HUDEP-2 (cell line): ENCODE data around the gene OSBPL2.

Source experiments
- DNase-seq, 76 experiments: peaks; one replicate each; lab custom pipeline; 2025; ENCODE audit not compliant: unreplicated experiment in 76 of 76; lab: John Stamatoyannopoulos, UW

The OSBPL2 gene

DNA sequence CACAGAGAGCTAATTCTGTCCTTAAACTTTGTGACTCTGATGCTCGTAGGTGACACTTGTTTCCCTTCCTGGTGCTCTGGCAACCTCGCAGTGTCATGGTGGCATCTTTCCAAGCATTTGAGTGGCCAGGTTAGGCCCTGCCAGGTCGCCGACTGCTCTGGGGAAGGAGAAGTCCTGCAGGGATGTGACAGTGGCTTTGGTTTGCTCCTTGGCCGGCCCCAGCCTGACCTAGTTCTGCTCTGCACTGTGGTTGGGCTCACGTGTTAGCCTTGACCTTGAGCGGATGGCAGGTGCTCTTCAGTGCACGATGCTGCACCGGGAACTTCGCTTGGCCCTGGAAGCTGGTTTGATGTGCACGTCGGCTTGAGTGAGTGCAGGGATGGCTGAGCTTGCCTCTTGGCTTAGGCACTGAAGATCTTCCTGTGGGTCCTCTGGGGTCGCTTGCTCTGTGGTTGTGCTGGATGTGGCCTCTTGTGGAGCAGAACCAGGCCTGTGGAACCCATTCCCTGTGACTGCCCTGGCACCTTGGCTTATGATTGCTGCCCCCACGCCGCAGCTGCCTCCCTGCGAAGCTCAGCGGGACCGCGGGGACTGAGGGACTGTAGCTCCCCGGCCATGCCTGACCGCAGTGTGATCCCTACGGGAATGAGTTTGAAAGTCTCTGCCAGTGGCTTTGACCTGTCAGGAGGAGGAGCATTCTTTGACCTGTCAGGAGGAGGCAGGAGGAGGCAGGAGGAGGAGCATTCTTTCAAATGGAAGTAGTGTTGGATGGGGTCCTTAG is 8.7 kb downstream of the OSBPL2 start:
- no peak for DNase-seq

DNA sequence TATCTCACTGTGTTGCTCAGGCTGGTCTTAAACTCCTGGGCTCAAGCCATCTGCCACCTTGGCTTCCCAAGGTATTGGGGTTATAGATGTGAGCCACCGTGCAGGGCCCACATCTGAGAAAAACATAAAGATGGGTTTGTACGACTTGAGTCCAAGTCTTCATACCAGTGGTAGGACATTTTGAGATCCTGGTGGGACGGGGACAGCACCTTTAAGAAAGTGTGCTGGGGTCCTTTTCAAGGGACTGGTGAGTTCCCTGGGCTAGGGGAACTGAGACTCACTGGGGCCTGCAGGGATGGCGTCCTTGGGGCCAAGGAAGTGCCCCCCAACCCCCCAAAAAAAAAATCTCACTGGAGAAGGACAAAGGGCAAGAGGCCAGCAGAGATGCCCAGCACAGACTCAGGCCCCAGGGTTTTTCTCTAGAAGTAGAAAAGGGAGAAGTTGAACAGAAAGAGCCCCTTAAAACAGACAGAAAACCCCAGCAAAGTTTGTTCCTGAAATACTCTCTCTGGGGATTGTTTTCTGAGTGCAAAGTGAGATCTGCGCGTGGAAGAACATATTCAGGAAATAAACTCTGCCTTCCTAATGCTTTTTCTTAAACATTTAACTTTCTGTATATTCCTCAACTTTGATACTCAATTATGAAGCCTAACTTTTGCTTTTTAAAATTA is 10.7 kb downstream of the OSBPL2 start:
- DNase-seq: no peak

DNA sequence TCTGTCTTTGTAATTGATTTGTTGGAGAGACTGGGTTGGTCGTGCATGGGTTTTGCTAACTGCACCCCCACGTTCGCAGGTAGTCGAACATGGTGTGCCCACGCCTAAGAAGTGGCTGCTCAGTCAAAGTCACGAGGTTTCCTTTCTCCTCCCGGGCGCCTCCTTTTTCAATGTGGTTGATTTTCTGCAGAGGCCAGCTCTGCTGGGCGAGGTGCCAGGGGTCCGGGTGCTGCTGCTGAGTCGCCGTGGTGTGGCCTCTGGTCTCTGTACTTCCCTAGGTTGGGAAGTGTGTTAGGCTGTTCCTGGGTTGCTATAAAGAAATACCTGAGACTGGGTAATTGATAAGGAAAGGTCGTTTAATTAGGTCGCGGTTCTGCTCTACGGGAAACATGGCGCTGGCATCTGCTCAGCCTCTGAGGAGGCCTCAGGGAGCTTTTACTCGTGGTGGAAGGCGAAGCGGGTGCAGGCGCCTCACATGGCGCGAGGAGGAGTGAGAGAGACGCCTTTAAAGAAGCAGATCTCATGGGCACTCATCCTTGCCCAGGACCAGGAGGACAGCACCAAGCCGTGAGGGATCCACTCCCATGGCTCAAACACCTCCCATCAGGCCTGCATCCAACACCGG is 14.1 kb downstream of the OSBPL2 start:
- peak in 60 of 76 experiments; percentile 6 to 79 (median 56) for DNase-seq

DNA sequence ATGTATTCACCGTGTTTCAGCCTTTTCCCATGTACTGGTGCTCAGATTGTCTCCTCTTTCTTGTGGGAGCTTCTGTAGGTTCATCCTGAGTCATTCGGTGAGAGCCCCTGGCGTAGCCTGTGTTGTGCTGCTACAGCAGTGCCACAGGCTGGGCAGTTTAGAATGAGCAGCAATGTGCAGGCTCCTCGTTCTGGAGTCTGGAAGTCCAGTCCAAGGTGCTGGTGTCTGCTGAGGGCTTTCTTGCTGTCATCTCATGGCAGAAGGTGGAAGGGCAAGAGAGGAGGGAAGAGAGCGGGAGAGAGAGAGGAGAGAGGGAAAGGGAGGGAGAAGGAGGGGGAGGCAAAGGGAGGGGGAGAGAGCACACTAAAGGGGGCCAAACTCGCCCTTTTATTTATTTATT is 15.1 kb downstream of the OSBPL2 start:
- DNase-seq: no peak

DNA sequence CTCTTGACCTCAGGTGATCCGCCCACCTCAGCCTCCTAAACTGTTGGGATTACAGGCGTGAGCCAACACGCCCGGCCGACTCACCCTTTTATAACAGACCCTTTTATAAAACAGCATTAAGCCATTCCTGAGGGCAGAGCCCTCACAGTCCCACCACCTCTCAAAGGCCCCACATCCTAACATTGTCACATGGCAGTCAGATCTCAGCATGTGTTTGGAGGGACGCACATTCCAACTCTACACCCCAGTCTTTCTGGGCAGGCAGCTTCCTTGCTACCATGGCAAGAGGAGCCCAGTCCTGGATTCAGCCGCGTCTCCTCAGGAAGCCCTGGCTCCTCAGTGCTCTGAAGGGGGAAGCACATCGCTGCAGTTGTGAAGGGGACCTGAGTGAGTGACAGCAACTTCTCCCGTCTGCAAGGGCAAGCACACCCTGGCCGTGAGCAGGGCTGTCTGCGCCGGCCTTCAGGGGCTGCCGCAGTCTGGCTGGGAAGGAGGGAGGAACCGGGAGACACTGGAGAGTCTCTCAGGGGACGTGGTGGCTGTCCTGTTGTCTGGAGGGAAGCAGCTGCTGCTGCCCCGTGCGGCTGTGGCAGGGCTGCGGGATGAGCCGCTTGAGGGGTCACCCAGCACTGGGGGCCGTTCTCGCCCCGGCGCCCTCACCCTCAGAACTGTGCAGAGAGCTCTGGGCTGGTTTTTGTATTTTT is 15.9 kb downstream of the OSBPL2 start:
- no peak for DNase-seq

DNA sequence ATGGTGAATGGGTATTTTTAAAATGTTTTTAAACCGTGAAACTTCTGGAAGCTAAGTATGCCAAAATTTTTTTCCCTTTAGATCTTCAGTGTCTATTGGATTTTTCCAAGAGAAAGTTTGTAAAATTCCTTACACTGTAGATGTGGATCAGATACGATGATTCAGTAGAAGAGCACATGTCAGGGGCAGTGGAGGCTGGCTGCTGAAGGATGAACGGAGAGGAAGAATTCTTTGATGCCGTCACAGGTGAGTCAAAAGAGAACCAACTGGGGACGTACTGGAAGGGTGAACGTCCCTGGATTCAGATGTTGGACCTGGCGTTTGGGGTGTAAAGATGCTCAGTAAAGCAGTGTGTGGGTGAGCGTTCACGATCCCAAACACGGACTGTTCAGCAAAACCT is 17.7 kb downstream of the OSBPL2 start:
- DNase-seq: no peak

DNA sequence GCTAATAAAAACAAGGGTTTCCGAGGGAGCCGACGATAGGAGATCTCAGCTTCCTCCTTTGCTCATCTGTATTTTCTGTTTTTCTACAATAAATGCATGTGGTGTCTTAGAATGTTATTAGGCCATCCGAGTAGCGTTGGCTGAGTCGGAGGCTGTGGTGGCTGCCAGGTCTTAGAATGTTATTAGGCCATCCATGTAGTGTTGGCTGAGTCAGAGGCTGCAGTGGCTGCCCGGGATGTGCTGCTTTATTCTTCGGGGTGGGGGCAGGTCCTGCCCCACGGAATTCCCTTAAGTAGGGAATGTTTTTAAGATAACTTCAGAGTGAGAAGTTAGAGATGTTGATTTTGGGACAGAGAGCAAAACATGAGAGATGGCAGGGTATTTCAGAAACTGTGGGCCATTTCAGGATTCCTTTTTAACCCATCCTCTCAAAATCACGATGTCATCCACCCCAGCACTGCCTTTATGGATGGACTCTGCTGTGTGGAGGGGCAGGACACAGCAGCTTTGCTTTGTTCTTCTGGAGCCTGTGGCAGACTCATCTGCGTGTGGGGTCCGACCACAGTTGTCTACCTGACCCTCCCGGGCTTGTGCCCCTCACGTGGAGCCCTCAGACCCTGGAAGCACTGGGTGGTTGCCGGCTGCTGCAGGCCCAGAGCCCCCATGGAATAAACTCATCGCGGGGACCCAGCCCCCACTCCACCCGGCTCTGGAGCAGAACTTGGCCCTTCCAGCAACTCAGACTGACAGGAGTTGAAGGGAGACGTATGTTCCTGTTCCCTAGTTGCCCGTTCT is 20.4 kb downstream of the OSBPL2 start:
- no peak for DNase-seq

DNA sequence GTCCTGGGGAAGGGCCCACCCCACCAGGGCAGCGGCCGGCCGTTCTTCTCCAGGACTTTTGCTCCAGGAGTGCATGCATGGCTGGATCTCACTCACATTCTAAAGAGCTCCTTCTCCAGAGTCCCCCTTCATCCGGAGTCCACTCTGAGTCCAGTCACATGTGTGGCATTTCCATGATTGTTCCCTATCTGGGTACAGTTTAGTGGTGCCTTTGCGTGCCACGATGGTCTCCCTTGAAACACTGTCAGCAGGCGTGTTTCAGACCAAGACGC is 20.9 kb downstream of the OSBPL2 start:
- DNase-seq: no peak

DNA sequence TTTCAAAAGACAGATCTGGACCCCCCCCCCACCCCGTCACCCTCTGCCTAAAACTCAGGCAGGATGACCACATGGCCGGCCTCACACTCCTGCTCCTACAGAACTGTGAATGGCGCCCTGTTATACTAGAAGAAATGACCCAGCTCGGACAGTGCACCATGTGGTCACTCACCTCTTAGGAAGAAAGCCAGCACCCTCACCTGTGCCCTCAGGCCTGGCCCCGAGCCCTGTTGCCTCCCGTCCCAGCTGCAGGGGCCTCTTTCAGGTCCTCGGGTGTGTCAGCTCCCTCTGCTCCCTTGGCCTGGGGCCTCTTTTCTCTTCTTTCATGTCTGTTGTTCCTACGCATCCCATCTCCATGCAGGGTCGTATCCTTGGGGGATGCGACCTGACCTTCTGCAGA is 23.7 kb downstream of the OSBPL2 start:
- no peak for DNase-seq

DNA sequence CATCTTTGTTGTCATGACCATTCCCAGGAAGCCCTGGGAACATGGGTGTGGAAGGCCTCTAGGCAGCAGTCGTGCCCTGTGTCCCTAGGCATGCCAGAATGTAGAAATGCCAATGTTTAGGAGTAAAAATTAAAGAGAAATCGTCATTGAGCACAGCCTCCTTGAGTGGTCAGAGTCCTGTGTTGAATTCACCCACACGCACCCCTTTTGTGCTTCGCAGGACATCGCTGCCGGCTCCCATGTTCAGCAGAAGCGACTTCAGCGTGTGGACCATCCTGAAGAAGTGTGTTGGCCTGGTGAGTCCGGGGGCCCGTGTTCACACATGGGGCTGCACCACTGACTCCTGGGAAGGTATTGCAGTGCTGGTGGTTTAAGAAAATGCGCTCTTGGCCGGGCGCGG is 25.1 kb downstream of the OSBPL2 start:
- no peak for DNase-seq

DNA sequence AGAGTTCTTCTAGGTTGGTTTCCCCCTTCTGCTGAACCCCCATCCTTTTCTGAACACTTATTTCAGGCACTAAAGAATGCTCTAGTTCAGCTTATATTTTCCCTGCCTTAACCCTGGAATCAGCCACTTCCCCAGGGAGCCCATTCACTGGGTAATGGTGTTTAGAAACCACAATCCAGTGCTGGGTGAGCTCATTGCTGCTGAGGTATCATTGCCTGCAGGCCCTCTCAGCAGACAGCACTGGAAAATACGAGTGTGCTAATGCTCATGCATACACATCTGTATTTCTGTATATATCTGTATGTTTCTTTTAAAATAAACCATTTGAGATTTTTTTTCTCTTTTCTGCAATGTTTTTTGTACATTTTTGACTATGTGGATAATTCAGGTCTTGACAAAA is 27.0 kb downstream of the OSBPL2 start:
- DNase-seq: no peak

DNA sequence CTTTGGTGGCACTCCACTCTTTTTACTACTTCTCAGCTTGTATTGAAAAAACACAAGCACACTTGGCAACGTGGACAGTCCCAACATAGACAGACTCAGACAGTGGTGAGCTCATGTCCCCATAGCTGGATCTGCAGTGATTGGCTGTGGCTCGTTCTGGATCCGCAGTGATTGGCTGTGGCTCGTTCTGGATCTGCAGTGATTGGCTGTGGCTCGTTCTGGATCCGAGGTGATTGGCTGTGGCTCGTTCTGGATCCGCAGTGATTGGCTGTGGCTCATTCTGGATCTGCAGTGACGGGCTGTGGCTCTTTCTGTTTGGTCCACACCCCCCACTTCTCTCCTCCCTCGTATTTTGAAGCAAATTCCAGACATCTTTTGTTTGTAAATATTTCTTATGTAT is 28.0 kb downstream of the OSBPL2 start:
- peak in 2 of 76 experiments; percentile 8 to 18 for DNase-seq

DNA sequence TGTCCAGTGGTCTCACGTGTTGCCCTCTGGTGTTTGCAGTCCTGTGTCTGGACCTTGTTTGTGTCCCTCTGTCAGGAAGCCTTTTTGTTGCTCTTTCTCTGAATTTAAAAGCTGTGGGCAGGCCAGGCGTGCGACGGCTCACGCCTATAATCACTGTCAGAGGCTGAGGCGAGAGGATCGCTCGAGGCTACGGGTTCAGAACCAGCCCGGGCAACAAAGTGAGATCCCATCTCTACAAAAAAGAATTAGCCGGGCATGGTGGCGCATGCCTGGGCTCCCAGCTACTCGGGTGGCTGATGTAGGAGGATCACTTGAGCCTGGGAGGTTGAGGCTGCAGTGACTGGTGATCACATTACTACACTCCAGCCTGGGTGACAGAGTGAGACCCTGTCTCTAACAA is 28.5 kb downstream of the OSBPL2 start:
- no peak for DNase-seq

DNA sequence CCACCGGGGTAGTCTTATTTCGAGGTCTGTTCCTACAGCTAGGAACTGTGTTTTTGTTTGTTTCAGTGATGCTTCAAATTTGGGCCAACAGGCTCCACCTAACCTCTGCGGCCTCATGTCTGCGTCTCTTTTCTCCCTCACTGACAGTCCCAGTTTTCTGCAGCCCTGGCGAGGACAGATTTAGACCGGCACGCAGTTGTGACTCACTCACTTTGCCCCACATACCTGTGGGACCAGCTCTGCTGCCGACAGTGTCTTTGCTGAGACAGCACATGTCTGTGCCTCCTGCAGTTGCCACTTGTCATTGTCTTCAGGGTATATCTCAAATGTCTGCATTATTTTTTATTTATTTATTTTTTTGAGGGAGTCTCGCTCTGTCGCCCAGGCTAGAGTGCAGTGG is 29.2 kb downstream of the OSBPL2 start:
- no peak for DNase-seq

DNA sequence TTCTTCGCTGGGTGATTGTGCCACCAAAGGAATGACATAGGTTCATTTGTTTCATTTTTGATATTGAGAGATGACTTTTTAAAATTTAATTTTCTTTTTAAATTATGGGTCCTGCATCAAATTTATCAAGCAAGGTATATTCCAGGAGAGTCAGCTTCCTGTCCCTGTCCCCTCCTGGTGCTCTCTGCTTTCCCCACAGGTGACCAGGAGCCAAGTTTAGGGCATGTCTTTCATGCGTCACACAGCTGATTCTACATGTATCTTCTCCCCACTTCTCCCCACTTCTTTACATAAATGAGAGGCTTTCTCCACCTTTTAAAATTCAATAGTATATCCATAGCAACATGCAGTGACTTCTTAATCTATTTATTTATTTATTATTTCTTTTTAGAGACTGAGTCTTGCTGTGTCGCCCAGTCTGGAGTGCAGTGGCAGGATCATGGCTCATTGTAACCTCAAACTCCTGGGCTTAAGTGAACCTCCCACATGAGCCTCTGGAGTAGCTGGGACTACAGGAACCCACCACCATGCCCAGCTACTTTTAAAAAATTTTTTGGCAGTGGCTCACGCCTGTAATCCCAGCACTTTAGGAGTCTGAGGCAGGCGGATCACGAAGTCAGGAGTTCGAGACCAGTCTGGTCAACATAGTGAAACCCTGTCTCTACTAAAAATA is 30.0 kb downstream of the OSBPL2 start:
- DNase-seq: no peak

DNA sequence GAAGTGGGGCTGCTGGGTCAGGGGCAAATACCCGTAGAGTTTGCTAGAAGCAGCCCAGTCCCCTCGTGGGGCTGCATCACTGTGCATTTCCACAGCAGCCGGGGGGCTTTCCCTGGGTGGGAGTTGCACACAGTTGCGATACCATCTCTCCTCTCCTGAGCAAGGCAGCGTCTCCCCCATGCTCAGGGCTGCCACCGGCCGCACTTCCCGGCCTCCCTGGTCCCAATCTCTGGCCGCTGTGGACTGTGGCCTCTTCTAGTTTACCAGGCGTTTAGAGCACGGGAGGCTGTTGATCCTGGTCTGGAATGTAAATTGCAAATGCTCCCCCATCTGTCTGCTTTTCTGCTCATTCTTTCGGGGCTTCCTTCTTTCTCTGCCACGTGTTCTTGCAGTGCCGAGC is 31.1 kb downstream of the OSBPL2 start:
- DNase-seq: no peak

DNA sequence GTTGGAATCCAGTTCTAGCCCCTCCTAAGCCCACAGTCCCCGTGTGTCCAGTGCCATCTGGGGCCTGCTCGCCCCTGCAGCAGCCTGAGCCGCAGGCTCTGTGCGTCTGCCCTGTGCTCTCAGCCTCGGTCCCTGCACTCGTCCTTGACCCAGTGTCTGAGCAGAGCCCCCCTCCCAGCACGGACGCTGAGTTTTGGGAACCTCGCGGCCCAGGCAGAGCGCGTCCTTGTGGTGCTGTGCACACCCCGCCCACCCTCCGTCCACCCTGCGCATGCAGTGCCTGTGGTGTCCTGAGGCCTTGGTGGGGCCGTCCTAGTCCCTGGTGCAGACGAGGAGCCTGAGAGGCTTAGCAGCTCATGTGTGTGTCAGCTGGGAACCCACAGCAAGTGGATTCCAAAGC is 31.6 kb downstream of the OSBPL2 start:
- DNase-seq: no peak

DNA sequence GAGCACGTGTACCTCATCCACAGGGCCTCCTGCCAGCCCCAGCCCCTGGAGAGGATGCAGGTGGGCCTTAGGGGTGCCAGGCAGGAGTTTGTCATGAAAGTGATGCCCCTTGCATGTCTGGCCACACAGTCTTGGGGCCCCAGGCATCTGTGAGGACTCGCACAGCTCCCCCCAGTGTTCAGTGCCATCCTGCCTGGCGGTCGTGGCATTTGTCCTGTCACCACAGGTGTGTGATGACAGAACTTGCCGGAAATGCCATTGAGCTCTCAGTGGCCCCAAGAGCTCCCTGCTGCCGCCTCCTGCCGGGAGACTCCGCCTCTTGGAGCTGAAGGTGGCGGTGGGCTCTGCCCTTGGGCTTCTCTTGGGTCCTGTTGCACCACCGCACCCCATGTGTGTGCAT is 33.9 kb downstream of the OSBPL2 start:
- DNase-seq: no peak

DNA sequence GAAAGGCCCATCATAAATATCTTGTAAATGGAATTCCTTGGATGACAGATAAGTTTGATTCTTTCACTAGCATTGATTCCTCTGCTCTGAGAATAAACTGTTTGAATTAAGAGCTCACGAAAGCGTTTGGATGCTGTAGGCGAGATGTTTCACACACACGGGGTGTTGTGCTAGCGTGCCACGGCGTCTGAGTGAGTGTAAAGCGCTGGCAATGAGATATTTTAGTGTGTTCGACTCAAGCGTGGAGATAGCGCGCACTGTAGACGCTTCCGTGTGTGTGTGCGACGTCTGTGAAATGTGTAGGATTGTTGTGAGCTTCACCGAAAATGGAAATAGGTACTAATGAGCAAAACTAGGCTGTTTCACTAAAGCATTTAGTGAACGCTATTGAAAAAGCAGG is 35.1 kb downstream of the OSBPL2 start:
- no peak for DNase-seq

DNA sequence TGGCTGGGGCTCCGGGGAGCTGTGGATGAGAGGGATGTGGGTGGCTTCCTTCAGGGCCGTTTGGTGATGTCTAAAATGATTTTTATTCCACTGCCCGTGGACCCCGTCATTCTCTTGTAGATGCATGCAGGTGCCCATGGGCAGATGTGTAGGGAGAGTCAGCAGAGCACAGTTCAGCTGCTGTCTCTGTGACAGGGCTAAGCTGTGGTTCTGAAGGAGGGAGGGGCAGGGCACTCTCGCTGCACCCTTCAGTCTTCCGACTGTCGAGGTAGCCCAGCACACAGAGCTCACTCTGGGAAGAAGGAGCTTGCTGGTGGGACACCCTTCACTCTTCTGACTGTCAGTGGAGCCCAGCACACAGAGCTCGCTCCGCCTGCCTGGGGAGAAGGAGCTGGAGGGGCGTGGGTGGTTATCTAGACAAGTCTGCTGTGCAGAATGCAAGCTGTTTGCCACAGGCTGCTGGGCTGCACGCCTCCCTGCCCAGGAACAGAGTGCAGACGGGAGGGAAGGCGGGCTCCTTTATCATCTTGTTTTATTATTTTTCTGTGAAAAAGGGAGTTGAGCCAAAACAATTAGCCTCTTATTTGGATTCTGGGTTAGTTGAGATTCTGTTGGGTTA is 36.1 kb downstream of the OSBPL2 start:
- DNase-seq: peak; percentile 12 to 95 (median 80)
